Stimulated activated CD8-positive, alpha-beta memory T cell treated with anti-CD3 and anti-CD28 coated beads, Interleukin-7, amount 100 ng/mL, for 24 hours (primary cell): Measurements from ENCODE around the gene ZNF385A.

ENCODE experiments used
- DNase-seq: peaks from one replicate; pipeline ENCODE4 v3.0.0-alpha.2; 2020; ENCODE audit warnings: low read depth

Gene ZNF385A

GRCh38 chr12:54384591-54385041 is at the start of gene ZNF385A:
TSS of gene ZNF385A (minus strand) at chr12:54384733. CDS start at chr12:54384514, 219 bp downstream.
- DNase-seq: no peak

- DNase-seq: no peak
These were observed 48.3 kb upstream of the ZNF385A start for GRCh38 chr12:54432815-54433164.

GRCh38 chr12:54431911-54432814 is 47.6 kb upstream of the ZNF385A start:
- DNase-seq: no peak

- DNase-seq: no peak
These were observed 46.0 kb upstream of the ZNF385A start for GRCh38 chr12:54430471-54431069.

- DNase-seq: no peak
These were observed 44.5 kb upstream of the ZNF385A start for GRCh38 chr12:54429014-54429471.

GRCh38 chr12:54428050-54429013 is 43.8 kb upstream of the ZNF385A start:
- DNase-seq: no peak

- no peak for DNase-seq
These were observed 42.6 kb upstream of the ZNF385A start for GRCh38 chr12:54427106-54427505.

- no peak for DNase-seq
These were observed 42.2 kb upstream of the ZNF385A start for GRCh38 chr12:54426690-54427089.

GRCh38 chr12:54425702-54426101 is 41.2 kb upstream of the ZNF385A start:
- DNase-seq: no peak

GRCh38 chr12:54424224-54424623 is 39.7 kb upstream of the ZNF385A start:
- DNase-seq: no peak

GRCh38 chr12:54423816-54424150 is 39.2 kb upstream of the ZNF385A start:
- DNase-seq: no peak

GRCh38 chr12:54421879-54422250 is 37.3 kb upstream of the ZNF385A start:
- no peak for DNase-seq

- no peak for DNase-seq
These were observed 36.8 kb upstream of the ZNF385A start for GRCh38 chr12:54421175-54421878.

- no peak for DNase-seq
These were observed 36.2 kb upstream of the ZNF385A start for GRCh38 chr12:54420766-54421144.

GRCh38 chr12:54419088-54419887 is 34.8 kb upstream of the ZNF385A start, which contains the start of gene ITGA5:
TSS of gene ITGA5 (minus strand) at chr12:54419266. CDS start at chr12:54419198, 68 bp downstream.
- no peak for DNase-seq

- no peak for DNase-seq
These were observed 34.0 kb upstream of the ZNF385A start for GRCh38 chr12:54418441-54419087.

GRCh38 chr12:54417712-54418440 is 33.3 kb upstream of the ZNF385A start:
- no peak for DNase-seq

GRCh38 chr12:54416687-54417603 is 32.4 kb upstream of the ZNF385A start:
- DNase-seq: no peak
